HG03039 (cell line): ENCODE results near the gene IFNK.
A peak's percentile ranks its signal among the peaks of the same experiment; 100 is the strongest.
"Not testable (repeated sequence)": the region's sequence is repeated elsewhere in the genome, so short reads cannot be mapped to it uniquely, and the experiment has no call there.

Experiments used
- ATAC-seq: cut with Tn5 transposase; IDR thresholded peaks from one replicate; pipeline ENCODE4 v1.9.1; 2021; ENCODE audit warnings: mild to moderate bottlenecking, moderate library complexity; ENCODE audit not compliant: unreplicated experiment

The IFNK gene

GRCh38 chr9:27524236-27524635 lies at the start of gene IFNK:
TSS of gene IFNK (plus strand) at chr9:27524290. CDS start at chr9:27524337, 47 bp downstream.
- no peak for ATAC-seq

GRCh38 chr9:27474305-27474704 lies 49.8 kb upstream of the IFNK start:
- ATAC-seq: no peak

GRCh38 chr9:27475057-27475595 lies 49.0 kb upstream of the IFNK start:
- ATAC-seq: no peak

- ATAC-seq: no peak
Measured at GRCh38 chr9:27476870-27477515, 47.1 kb upstream of the IFNK start.

- no peak for ATAC-seq
Measured at GRCh38 chr9:27478322-27478721, 45.8 kb upstream of the IFNK start.

- ATAC-seq: no peak
Measured at GRCh38 chr9:27482709-27483108, 41.4 kb upstream of the IFNK start.

- no peak for ATAC-seq
Measured at GRCh38 chr9:27483576-27483975, 40.5 kb upstream of the IFNK start.

- ATAC-seq: peak; percentile 62
Measured at GRCh38 chr9:27485158-27485557, 38.9 kb upstream of the IFNK start.

GRCh38 chr9:27487128-27487640 lies 36.9 kb upstream of the IFNK start:
- no peak for ATAC-seq

GRCh38 chr9:27487927-27488326 lies 36.2 kb upstream of the IFNK start:
- ATAC-seq: no peak

GRCh38 chr9:27489087-27489876 lies 34.8 kb upstream of the IFNK start:
- peak; percentile 75 for ATAC-seq

- no peak for ATAC-seq
Measured at GRCh38 chr9:27491154-27491553, 32.9 kb upstream of the IFNK start.

GRCh38 chr9:27495480-27496134 lies 28.5 kb upstream of the IFNK start:
- no peak for ATAC-seq

GRCh38 chr9:27496135-27496504 lies 28.0 kb upstream of the IFNK start:
- no peak for ATAC-seq

- no peak for ATAC-seq
Measured at GRCh38 chr9:27497883-27498417, 26.1 kb upstream of the IFNK start.

GRCh38 chr9:27499451-27499850 lies 24.6 kb upstream of the IFNK start:
- ATAC-seq: no peak

GRCh38 chr9:27500902-27501301 lies 23.2 kb upstream of the IFNK start:
- ATAC-seq: not testable (repeated sequence)

- ATAC-seq: no peak
Measured at GRCh38 chr9:27503623-27504022, 20.5 kb upstream of the IFNK start.

- no peak for ATAC-seq
Measured at GRCh38 chr9:27504259-27504658, 19.8 kb upstream of the IFNK start.

- ATAC-seq: no peak
Measured at GRCh38 chr9:27505744-27506161, 18.3 kb upstream of the IFNK start.

- no peak for ATAC-seq
Measured at GRCh38 chr9:27506981-27507380, 17.1 kb upstream of the IFNK start.
